CD4-positive, alpha-beta T cell (primary cell): ENCODE measurements around the gene LIPG. TPM values are rescaled to one million over a fixed set of nuclear protein-coding genes. Genes with fewer than 3 reads are reported as not detected.
A peak's percentile ranks its signal among the peaks of the same experiment; 100 is the strongest.
"Not testable (repeated sequence)": the region's sequence is repeated elsewhere in the genome, so short reads cannot be mapped to it uniquely, and the experiment has no call there.

Experiments used
- ATAC-seq: fragments of 200-7000 bp; cut with Tn5 transposase; one replicate; pipeline ENCODE4 v1.10.0; 2022; ENCODE audit warnings: mild to moderate bottlenecking; ENCODE audit not compliant: poor library complexity
- CTCF ChIA-PET: fragments of 350-600 bp; sonication (Branson Sonifier 250); formaldehyde crosslinking; loops from one replicate; lab custom pipeline; 2021; ENCODE audit warnings: antibody characterized with exemption, inconsistent platforms; lab: Charles Lee
- POLR2A ChIA-PET: fragments of 350-600 bp; sonication (Branson Sonifier 250); formaldehyde crosslinking; loops from one replicate; lab custom pipeline; 2021; ENCODE audit warnings: antibody characterized with exemption, inconsistent platforms; lab: Charles Lee
- DNase-seq, 14 experiments: peaks; one replicate each; pipeline ENCODE4 v3.0.0-alpha.2; 2013 to 2020; ENCODE audit warnings: mixed read lengths in 2 of 14
- H3K27ac ChIP-seq, 2 donors: one replicate each; pipeline versions ENCODE4 v1.5.1 to v1.7.0; 2013; ENCODE audit warnings: low read length in 2 of 2, low read depth in 1 of 2, mild to moderate bottlenecking in 1 of 2
- H3K27me3 ChIP-seq, 2 experiments: 1 replicate in 1 of 2; 2 replicates in 1 of 2; pipeline versions ENCODE4 v1.6.1 to v1.7.0; 2013; ENCODE audit warnings: low read length in 2 of 2, control low read depth in 1 of 2, mild to moderate bottlenecking in 1 of 2, moderate library complexity in 1 of 2; ENCODE audit not compliant: insufficient read depth in 2 of 2, control insufficient read depth in 1 of 2
- H3K36me3 ChIP-seq: one replicate; pipeline ENCODE4 v1.6.1; 2013; ENCODE audit warnings: low read length, control low read depth; ENCODE audit not compliant: insufficient read depth
- H3K4me1 ChIP-seq: one replicate; pipeline ENCODE4 v1.6.1; 2013; ENCODE audit warnings: low read length, control low read depth; ENCODE audit not compliant: insufficient read depth
- H3K4me3 ChIP-seq: one replicate; pipeline ENCODE4 v1.5.1; 2013; ENCODE audit warnings: mild to moderate bottlenecking, low read length, moderate library complexity
- H3K9me3 ChIP-seq, 2 experiments: 1 replicate in 1 of 2; 2 replicates in 1 of 2; pipeline versions ENCODE4 v1.6.1 to v1.7.0; 2013; ENCODE audit warnings: low read length in 2 of 2, mild to moderate bottlenecking in 2 of 2, control low read depth in 1 of 2, moderate library complexity in 1 of 2; ENCODE audit not compliant: control insufficient read depth in 1 of 2, insufficient read depth in 1 of 2
- H3K27ac Mint-ChIP-seq: one replicate; pipeline ENCODE4 v1.8.0; 2020; ENCODE audit warnings: mixed read lengths
- H3K27me3 Mint-ChIP-seq: one replicate; pipeline ENCODE4 v1.8.0; 2021; ENCODE audit warnings: mixed read lengths
- H3K36me3 Mint-ChIP-seq: one replicate; pipeline ENCODE4 v1.8.0; 2021; ENCODE audit warnings: low read depth, mixed read lengths
- H3K4me1 Mint-ChIP-seq: one replicate; pipeline ENCODE4 v1.8.0; 2021; ENCODE audit warnings: low read depth, mixed read lengths
- H3K4me3 Mint-ChIP-seq: one replicate; pipeline ENCODE4 v1.8.0; 2020; ENCODE audit warnings: mild to moderate bottlenecking, mixed read lengths
- H3K9me3 Mint-ChIP-seq: one replicate; pipeline ENCODE4 v1.8.0; 2020; ENCODE audit warnings: mixed read lengths
- CTCF ChIP-seq: fragments of 200-600 bp; IDR thresholded peaks from one replicate; pipeline ENCODE4 v1.8.0; 2022; ENCODE audit warnings: antibody characterized with exemption, mild to moderate bottlenecking
- intact Hi-C, 2 experiments: fragments of 100-400 bp; cut with DNase I in 1 of 2; cut with micrococcal nuclease in 1 of 2; formaldehyde crosslinking; loops; one replicate each; pipeline versions ENCODE4 v1.15.1 to v1.9.0; 2023 to 2025; cut with DNase I, micrococcal nuclease
- total RNA-seq, 174 experiments: library from RNA in 2 of 174; stranded (reverse) in 2 of 174; gene quantifications; one replicate each; pipeline ENCODE4 v1.2.3 and lab custom pipeline; 2021 to 2026

Gene LIPG
- total RNA-seq, 2 experiments from 2014 or later = not detected

GRCh38 chr18:49558356-49558755, 3.5 kb upstream of the LIPG start:
- Histone ChIP-seq H3K36me3 (no peaks in the 10 kb centered on the region), H3K27me3 (peaks cover 38 to 49% of the 10 kb centered on the region in 2 experiments), H3K9me3 (peaks cover 0 to 18% of the 10 kb centered on the region in 2 experiments), H3K27ac (no peak overlapping the region), H3K4me1 (peaks cover 25% of the 10 kb centered on the region), H3K4me3 (no peak overlapping the region)
- CTCF ChIA-PET = no interaction called here
- peaks cover 31% of the 10 kb centered on the region for H3K4me1 Mint-ChIP-seq
- H3K4me3 Mint-ChIP-seq = no peak overlapping the region
- H3K27me3 Mint-ChIP-seq = peaks cover 59% of the 10 kb centered on the region
- DNase-seq (no peak), ATAC-seq (no peak)
- no peak for TF ChIP-seq CTCF
- intact Hi-C loops = no loop called here
- H3K9me3 Mint-ChIP-seq = no peaks in the 10 kb centered on the region
- no peak overlapping the region for H3K27ac Mint-ChIP-seq
- H3K36me3 Mint-ChIP-seq = no peaks in the 10 kb centered on the region
- POLR2A ChIA-PET = no interaction called here

- peak; percentile 40 for ATAC-seq
- H3K4me3 Mint-ChIP-seq, H3K27ac ChIP-seq, H3K36me3 Mint-ChIP-seq, POLR2A ChIA-PET, H3K36me3 ChIP-seq, H3K27ac Mint-ChIP-seq, H3K9me3 Mint-ChIP-seq, H3K4me3 ChIP-seq: not testable (repeated sequence)
- Histone ChIP-seq H3K27me3 (peaks cover 47 to 59% of the 10 kb centered on the region in 2 experiments), H3K4me1 (peaks cover 25% of the 10 kb centered on the region), H3K9me3 (peaks cover 0 to 18% of the 10 kb centered on the region in 2 experiments)
- CTCF ChIA-PET = interaction anchor here (1.4 kb wide), 1 partner anchor 299 kb away, joined by 6 read pairs; no protein-coding TSS in a partner anchor
- peak in 3 of 14 experiments; percentile 29 to 40 (median 38) for DNase-seq
- peaks cover 69% of the 10 kb centered on the region for H3K27me3 Mint-ChIP-seq
- H3K4me1 Mint-ChIP-seq = peaks cover 31% of the 10 kb centered on the region
- intact Hi-C loops = loop anchor here (1.0 kb wide), 2 partner anchors 299 to 302 kb away; no protein-coding TSS in a partner anchor
Measured at GRCh38 chr18:49559326-49559931, 2.4 kb upstream of the LIPG start.

GRCh38 chr18:49560277-49560623, 1.6 kb upstream of the LIPG start:
- peaks cover 25% of the 10 kb centered on the region for H3K4me1 ChIP-seq
- ChIA-PET CTCF (interaction anchor here (1.4 kb wide), 1 partner anchor 298 kb away, joined by 6 read pairs; no protein-coding TSS in a partner anchor), POLR2A (no interaction called here)
- Mint-ChIP-seq H3K9me3 (no peaks in the 10 kb centered on the region), H3K27ac (no peak overlapping the region), H3K4me1 (peaks cover 31% of the 10 kb centered on the region), H3K4me3 (peak overlapping the region; percentile 54), H3K36me3 (no peaks in the 10 kb centered on the region), H3K27me3 (peaks cover 72% of the 10 kb centered on the region)
- no peak for TF ChIP-seq CTCF
- no peak overlapping the region for H3K27ac ChIP-seq
- ATAC-seq (no peak), DNase-seq (no peak)
- peaks cover 0 to 18% of the 10 kb centered on the region in 2 experiments for H3K9me3 ChIP-seq
- no peaks in the 10 kb centered on the region for H3K36me3 ChIP-seq
- intact Hi-C loops = loop anchor here in 1 of 2 experiments (10.0 kb wide), 1 partner anchor 205 kb away; no protein-coding TSS in a partner anchor
- no peak overlapping the region for H3K4me3 ChIP-seq
- peaks cover 51 to 61% of the 10 kb centered on the region in 2 experiments for H3K27me3 ChIP-seq
